GM21381 (cell line): ENCODE data around the gene LATS2.
"Not testable (repeated sequence)": the region's sequence is repeated elsewhere in the genome, so short reads cannot be mapped to it uniquely, and the experiment has no call there.

Experiments used
- ATAC-seq: cut with Tn5 transposase; IDR thresholded peaks from one replicate; pipeline ENCODE4 v1.9.1; 2021; ENCODE audit warnings: mild to moderate bottlenecking, moderate library complexity; ENCODE audit not compliant: unreplicated experiment

The LATS2 gene

GRCh38 chr13:20972731-20973130 lies 88.7 kb downstream of the LATS2 start:
- no peak for ATAC-seq

GRCh38 chr13:20969182-20969581 lies 92.2 kb downstream of the LATS2 start:
- no peak for ATAC-seq

- no peak for ATAC-seq
These were observed 92.6 kb downstream of the LATS2 start for GRCh38 chr13:20968745-20969144.

- ATAC-seq = no peak
These were observed 94.0 kb downstream of the LATS2 start for GRCh38 chr13:20967340-20967739.

GRCh38 chr13:20964904-20965303 lies 96.5 kb downstream of the LATS2 start:
- no peak for ATAC-seq

GRCh38 chr13:20961663-20962062 lies 99.7 kb downstream of the LATS2 start:
- ATAC-seq = not testable (repeated sequence)

GRCh38 chr13:20960663-20961309 lies 100.6 kb downstream of the LATS2 start:
- ATAC-seq = no peak

- ATAC-seq = not testable (repeated sequence)
These were observed 104.3 kb downstream of the LATS2 start for GRCh38 chr13:20957049-20957620.

GRCh38 chr13:20955496-20955895 lies 105.9 kb downstream of the LATS2 start:
- ATAC-seq = no peak

GRCh38 chr13:20953245-20953931 lies 108.0 kb downstream of the LATS2 start:
- no peak for ATAC-seq

- ATAC-seq = no peak
These were observed 108.5 kb downstream of the LATS2 start for GRCh38 chr13:20952838-20953237.

GRCh38 chr13:20948001-20948400 lies 113.4 kb downstream of the LATS2 start:
- not testable (repeated sequence) for ATAC-seq

GRCh38 chr13:20945952-20946383 lies 115.4 kb downstream of the LATS2 start:
- no peak for ATAC-seq

- ATAC-seq = no peak
These were observed 118.3 kb downstream of the LATS2 start for GRCh38 chr13:20942938-20943559.

GRCh38 chr13:20940511-20940910 lies 120.9 kb downstream of the LATS2 start:
- ATAC-seq = not testable (repeated sequence)

GRCh38 chr13:20940083-20940482 lies 121.3 kb downstream of the LATS2 start:
- no peak for ATAC-seq

- no peak for ATAC-seq
These were observed 121.7 kb downstream of the LATS2 start for GRCh38 chr13:20939662-20940061.

GRCh38 chr13:20938302-20938701 lies 123.1 kb downstream of the LATS2 start:
- ATAC-seq = no peak

- no peak for ATAC-seq
These were observed 133.7 kb downstream of the LATS2 start for GRCh38 chr13:20927596-20928257.

GRCh38 chr13:20925395-20925790 lies 136.0 kb downstream of the LATS2 start:
- ATAC-seq = not testable (repeated sequence)

- ATAC-seq = no peak
These were observed 136.5 kb downstream of the LATS2 start for GRCh38 chr13:20924758-20925394.
